Stimulated activated CD4-positive, alpha-beta T cell treated with anti-CD3 and anti-CD28 coated beads, Interleukin-15, amount 100 ng/mL, for 1 hour (primary cell): ENCODE data around the gene DNAH14.
"Not testable (repeated sequence)": the region's sequence is repeated elsewhere in the genome, so short reads cannot be mapped to it uniquely, and the experiment has no call there.

Source experiments
- DNase-seq, 2 donors: peaks; one replicate each; pipeline ENCODE4 v3.0.0-alpha.2; 2020; ENCODE audit warnings: low read depth in 1 of 2, low spot score in 1 of 2

DNAH14 gene

DNA sequence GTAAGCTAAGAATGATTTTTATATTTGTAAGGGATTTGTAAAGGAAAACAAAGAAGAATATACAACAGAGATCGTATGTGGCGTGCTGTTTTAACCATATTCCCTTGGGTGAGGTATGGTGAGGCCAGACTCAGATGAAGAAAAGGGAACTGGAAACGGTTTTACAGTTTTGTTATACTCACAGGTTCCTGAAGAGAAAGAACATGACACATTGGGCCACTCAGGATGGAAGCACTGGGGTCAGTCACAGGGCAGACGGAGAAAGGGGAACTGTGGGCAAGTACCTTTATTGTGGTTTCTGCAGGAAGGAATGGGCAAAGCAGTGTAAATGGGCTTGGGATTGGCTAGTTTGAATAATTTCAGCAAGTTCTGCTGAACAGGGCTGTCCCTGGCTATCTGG is 321.0 kb downstream of the DNAH14 start:
- no peak for DNase-seq

DNA sequence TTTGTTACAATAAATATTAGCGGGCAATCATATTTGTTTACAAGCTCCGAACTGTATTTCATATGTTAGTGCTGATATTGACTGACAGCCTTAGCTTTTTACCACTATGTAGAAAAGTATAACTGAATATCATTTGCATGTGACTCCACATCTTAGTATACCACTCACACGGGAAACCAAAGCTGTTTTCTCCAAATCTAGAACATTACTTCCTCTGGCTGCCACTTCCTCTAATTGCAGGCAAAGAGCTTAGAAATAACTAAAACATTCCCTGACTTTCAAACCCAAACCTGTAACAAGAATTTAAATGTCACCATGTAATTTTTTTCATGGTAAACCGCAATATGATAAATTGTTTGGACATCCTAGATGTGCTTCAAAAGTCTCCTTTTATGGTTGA is 323.7 kb downstream of the DNAH14 start:
- DNase-seq: no peak

DNA sequence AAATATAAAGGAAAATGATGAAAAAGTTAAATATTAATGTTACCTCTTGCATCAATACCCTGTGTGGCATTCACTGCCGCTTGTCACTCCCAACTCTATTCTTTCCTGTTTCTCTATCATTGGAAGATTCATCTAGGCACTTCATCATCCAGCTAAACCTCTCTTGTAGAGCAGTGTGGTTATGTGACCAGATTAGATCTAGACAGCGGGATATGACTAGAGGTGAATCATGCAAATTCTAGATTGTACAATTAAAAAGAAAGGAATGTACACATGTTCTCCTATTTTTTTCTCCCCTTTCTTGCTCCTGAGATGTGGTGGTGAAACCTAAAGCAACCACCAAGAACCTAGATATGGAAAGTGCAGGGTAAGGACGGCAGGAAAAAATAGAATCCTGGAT is 324.3 kb downstream of the DNAH14 start:
- DNase-seq: no peak

DNA sequence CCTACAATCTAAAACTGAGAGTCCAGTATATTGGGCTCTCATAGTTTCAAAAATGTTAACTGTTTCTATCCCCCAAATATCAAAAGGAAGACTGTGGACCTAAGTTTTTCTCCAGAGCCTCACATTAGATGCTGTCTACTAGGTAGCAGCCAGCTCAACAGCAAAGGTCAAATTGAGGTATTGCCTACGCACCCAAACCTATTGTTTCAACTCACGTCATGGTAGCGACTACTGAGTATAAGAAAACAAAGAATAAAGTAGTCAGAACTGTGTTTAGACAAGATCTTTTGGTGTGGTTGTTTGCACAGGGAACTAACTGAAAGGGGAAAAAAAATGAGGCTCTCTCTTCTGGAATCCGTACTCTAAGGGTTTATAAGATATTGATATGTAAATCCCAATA is 325.2 kb downstream of the DNAH14 start:
- DNase-seq: no peak

DNA sequence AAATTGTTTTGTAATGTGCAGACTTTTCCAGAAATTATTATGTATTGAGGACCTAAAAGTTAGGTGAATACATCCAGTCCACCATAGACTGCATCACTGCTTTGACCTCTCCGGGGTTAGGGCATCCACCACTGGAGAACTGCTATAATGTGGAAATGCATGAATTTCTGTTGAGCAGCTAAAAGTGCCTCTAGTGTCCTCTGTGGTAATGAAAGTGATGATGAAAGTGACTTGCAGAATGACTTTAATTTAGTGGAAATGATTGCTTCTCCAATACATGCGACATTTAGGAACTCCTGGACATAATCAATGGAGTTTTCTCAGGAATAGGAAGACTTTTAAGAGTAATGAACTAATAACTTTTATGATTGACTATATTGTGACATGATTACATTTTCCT is 327.6 kb downstream of the DNAH14 start:
- no peak for DNase-seq

DNA sequence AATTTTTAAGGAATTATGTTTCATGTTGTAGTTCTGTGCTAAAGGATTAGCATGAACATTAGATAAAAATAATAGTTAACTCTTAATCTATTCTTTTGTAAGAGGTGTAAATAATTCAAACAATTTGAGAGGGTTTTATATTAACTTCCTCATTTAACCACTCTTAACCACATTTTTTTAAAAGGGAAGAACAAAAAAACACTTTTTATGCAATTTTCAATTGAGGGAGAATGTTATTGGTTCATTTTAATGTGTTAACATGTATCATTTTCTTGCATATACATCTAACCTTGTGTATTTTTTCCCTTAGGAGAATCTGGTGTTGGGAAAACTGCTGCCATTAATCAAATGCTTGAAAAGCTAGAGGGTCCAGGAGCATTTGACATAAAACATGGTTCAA is 329.3 kb downstream of the DNAH14 start:
- no peak for DNase-seq

DNA sequence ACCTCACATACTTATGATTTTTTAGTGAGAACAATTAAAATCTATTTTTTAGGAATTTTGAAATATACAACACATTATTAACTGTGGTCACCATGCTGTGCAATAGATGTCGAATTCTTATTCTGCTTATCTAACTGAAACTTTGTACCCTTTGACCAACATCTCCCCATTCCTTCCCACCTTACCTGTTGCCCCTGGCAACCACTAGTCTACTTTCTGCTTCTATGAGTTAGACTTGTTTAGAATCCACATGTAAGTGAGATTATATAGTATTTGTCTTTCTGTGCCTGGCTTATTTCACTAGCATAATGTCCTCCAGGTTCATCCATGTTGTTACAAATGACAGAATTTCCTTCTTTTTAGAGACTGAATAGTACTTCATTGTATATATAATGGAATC is 330.1 kb downstream of the DNAH14 start:
- DNase-seq: no peak

DNA sequence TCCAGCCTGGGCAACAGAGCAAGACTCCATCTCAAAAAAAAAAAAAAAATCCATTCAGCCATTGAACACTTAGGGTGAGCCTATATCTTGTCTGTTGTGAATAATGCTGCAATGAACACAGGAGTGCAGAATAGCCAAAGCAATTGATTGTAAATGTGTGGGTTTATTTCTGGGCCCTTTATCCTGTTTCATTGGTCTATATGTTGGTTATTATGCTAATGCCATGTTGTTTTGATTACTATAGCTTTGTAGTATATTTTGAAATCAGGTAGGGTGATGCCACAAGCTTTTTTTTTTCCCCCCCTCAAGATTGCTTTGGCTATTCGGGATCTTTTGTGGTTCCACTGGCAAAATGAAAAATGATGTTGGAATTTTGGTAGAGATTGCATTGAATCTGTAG is 330.8 kb downstream of the DNAH14 start:
- DNase-seq: no peak

DNA sequence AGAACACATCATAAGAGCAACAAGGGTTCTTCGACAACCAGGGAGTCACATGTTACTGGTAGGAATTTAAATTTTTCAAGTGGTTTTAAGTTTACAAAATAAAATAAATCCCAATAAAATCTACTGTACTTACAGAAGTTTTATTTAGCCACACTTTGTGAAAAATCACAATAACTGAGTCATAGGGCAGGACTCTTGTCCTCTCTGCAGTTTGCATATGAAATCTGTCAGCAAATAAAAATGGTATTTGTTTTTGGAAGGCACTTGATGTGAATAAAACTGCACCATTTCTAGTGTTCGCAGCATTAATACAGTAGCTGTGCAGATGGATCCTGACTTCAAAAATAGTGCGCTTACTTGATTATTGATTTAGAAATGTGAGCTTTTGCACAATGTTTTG is 348.0 kb downstream of the DNAH14 start:
- DNase-seq: no peak

DNA sequence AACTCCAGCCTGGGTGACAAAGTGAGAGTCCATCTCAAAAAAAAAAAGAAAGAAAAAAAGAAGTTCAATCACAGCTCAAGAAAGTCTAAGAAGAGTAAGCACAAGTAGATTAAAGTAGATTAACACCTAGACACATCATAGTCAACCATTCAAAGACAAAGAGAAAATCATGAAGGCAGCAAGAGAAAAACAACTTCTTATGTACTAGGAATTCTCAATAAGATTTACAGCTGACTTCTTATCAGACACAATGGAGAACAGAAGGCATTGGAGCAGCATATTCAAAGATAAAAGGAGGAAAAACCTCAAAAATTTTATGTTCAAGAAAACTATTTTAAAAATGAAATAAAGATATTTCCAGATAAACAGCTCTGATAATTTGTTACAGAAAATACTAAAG is 351.1 kb downstream of the DNAH14 start:
- DNase-seq: no peak

DNA sequence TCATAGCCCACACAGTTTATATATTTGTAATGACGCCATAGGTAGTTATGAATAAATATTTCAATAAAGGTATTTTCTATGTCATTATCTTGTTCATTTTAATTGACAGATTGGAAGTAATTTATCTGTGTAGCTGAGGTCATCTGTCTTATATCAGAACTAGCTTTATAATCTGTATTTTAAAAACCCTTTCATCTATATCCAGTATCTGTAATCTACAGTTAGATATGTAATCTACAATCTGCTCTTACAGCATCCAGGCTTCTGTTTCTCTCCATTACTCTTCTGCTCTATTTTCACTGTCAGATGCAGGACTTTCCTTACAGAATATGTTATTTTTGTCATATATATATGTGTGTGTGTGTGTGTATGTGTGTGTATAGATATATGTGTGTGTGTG is 360.8 kb downstream of the DNAH14 start:
- no peak for DNase-seq

DNA sequence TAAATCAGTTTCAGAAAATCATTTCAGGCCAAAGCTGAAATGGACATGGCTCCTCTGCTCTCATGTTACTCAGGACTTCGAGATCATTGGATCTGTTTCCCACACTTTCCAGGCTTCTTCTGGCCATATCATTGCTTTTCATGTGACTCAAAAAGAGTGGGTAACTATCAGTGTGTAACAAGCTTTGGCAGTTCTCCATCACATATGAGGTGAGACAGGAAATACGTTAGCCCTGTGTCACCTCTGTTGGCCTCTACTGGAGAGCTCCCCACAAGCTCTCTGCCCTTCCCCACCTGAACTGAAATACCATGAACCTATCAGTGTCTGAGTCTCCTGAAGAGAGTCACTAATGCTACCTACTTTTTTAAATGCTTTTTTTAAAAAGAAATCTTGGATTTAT is 370.1 kb downstream of the DNAH14 start:
- no peak for DNase-seq

DNA sequence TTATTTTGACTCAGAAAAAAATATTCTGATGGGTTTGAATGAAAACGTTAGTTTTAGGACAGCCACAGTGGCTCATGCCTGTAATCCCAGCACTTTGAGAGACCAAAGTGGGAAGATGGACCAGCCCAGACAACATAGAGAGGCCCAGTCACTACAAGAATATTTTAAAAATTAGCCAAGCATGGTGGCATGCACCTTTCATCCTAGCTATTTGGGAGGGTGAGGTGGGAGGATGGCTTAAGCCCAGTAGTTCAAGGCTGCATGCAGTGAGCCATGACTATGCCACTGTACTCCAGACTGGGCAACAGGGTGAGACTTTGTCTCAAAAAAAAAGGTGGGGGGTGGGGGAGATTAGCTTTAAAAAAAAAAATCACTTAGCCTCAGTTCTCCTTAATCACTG is 370.9 kb downstream of the DNAH14 start:
- no peak for DNase-seq

DNA sequence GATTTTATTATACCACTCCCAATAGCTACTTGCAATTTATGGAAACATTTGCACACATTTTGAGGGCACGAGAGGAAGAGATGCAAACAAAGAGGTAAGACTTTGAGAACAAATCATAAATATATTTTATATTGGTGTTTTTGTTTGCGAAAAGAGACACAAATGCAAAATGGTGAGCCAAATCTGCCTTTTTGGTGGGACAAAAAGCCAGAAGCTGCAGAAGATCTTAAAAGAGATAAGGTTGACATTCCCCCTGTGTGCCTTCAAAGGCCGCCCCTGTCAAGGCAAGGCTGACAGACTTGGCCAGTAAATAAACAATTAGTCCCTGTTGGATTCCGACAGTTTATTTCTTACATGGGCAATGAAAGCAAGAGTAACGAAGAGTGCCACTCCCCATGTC is 375.5 kb downstream of the DNAH14 start:
- no peak for DNase-seq

DNA sequence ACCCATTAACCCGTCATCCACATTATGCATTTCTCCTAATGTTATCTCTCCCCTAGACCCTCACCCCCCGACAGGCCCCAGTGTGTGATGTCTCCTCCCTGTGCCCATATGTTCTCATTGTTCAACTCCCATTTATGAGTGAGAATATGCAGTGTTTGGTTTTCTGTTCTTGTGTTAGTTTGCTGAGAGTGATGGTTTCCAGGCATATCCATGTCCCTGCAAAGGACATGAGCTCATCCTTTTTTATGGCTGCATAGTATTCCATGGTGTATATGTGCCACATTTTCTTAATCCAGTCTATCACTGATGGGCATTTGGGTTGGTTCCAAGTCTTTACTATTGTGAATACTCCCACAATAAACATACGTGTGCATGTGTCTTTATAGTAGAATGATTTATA is 381.1 kb downstream of the DNAH14 start:
- not testable (repeated sequence) for DNase-seq

DNA sequence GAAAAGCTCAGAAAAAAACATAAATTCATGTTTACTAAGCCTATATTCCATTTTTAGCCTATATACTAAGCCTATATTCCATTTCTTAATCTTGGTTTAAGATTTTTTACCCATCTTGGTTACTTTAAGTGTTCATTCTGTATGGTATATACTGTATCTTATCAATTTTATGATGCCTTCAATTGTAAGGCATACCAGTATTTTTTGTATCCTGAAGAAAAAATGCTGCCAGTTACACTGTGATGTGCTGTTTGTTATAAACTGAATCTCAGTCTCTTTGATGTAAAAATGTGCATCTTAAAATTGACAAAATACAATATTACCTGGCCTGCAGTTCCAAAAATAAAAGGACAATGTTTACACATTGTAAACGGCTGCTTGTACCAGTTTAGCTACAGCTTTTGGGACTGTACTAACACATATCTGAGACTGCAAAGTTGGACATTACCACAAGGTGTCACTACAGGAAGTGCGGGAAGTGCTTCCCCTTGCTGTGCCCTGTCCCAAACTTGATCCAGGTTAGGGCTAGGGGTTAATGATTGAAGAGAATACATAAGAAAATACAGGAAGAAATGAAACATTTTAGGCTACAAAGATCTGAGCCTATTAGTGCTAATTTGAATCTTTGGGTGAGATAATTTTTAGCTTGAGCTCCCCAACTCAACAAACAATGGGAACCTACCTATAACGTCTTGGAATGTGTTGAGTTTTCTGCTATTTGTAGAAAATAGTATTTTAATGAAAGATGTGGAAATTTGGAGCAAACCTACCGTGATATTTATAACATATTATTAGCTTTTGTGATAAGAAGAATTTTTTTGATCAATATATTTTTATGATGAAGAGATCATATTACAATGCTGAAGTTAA is 389.5 kb downstream of the DNAH14 start:
- no peak for DNase-seq

DNA sequence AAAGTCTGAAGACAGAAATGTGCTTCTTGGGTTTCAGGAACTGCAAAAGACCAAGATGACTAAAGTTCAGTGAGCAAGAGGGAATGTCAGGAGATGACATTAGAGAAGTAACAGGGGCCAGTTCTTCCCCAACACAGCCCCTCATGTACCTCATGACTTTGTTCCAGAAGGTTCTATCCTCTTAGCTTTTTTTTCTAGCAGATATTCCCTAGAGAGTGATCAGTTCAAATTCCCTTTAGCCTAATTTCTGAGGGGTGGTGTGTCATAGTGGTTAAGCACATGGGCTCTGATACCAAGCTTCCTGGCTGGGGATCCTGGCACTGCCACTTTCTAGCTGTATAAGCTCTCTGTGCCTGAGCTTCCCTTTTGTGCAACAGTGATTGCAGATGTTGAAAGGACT is 390.4 kb downstream of the DNAH14 start:
- no peak for DNase-seq

DNA sequence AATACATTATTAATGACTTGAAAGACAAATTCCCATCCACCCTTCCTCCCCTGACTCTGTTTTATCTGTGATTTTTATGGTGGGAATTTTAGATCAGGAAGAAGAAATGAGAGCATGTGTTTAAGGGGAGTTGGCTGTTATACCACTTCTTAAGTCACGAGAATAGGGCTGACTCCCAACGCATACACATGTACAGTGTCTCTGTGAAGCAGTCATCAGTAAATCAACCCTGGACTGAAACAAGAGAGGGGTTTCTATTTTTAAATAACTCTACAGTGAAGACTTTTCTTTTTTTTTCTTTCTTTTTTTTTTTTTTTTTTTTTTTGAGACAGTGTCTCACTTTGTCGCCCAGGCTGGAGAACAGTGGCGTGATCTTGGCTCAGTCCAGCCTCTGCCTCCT is 392.3 kb downstream of the DNAH14 start:
- DNase-seq: no peak

DNA sequence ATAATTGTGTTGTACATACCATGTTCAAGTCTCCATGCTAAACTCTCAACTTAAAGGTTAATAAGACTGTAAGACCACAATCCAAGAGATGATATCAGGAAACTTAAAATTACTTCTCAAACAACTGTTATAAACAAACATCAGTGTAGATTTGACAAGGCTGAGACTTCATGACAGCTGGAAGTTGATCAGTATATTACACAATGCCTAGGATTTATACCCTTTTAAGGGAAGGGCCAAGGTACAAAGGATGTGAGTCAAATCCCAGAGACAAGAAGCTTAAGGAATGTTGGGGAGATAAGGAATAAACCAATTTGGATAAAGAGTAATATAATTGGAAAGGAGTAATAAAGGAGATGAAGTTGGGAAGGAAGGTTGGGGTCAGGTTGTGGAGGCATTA is 399.6 kb downstream of the DNAH14 start:
- DNase-seq: no peak

DNA sequence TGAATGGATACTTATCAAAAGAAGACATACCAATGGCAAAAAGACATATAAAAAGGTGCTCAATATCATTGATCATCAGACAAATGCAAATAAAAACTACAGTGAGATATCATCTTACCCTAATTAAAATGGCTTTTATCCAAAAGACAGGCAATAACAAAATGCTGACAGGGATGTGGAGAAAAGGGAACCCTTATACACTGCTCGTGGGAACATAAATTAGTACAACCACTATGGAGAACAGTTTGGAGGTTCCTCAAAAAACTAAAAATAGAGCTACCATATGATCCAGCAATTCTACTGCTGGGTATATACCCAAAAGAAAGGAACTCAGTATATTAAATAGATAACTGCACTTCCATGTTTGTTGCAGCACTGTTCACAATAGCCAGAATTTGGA is 400.5 kb downstream of the DNAH14 start:
- DNase-seq: not testable (repeated sequence)

DNA sequence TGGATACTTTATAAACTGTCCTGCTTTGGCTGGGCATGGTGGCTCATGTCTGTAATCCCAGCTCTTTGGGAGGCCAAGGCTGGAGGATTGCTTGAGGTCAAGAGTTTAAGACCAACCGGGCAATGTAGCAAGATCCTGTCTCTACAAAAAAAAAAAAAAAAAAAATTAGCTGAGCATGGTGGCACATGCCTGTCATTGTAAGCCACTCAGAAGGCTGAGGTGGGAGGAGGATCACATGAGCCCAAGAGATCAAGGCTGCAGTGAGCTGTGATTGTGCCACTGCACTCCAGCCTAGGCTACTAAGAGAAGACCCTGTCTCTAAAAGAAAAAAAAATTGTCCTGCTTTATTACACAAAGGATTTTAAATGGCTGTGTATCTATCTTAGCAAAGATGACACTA is 403.2 kb downstream of the DNAH14 start:
- no peak for DNase-seq

DNA sequence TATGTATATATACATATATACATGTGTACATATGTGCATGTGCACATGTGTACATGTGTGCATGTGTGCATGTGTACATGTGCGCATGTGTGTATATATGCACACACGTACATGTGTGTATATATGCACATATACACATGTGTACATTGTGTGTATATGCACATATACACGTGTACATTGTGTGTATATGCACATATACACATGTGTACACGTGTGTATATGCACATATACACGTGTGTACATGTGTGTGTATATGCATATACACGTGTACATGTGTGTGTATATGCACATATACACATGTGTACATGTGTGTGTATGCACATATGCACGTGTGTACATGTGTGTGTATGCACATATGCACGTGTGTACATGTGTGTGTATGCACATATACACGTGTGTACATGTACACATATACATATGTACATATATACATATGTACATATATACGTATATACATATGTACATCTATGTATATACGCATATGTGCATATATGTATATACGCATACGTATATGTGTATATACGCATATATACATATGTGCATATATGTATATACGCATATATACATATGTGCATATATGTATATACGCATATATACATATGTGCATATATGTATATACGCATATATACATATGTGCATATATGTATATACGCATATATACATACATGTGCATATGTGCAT is 405.8 kb downstream of the DNAH14 start:
- DNase-seq: not testable (repeated sequence)

DNA sequence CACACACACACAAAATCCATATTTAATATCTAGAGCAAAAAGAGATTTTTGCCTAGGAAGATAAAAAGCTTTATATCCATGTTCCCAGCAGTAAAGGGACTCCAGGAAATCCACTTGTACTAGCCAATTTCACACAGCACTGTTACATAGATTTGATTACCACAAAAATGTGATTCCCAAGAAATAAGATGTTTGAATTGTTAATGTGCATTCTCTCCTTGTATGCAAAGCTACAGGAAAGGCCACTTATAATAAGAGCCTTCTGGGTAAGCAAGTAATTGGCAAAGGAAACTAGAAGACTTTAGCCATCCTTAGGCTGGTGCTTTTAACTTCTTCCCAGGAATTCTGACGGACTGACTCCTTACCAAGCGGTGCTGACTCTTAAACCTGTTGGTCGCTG is 409.1 kb downstream of the DNAH14 start:
- DNase-seq: no peak
